H9 (cell line): ENCODE data around the gene TRMT1. TPM values are rescaled to one million over a fixed set of nuclear protein-coding genes. Genes with fewer than 3 reads are reported as not detected.
A peak's percentile ranks its signal among the peaks of the same experiment; 100 is the strongest.

Experiments used
- DNase-seq: peaks from one replicate; pipeline ENCODE4 v3.0.0-alpha.2; 2017
- H2AFZ ChIP-seq: one replicate; pipeline ENCODE4 v1.6.1; 2013; ENCODE audit warnings: mild to moderate bottlenecking, low read length, control low read depth, moderate library complexity
- H2AK5ac ChIP-seq: 2 replicates; pipeline ENCODE4 v1.6.1; 2013; ENCODE audit warnings: low read length, control low read depth, mixed read lengths; ENCODE audit not compliant: insufficient read length
- H2BK120ac ChIP-seq: one replicate; pipeline ENCODE4 v1.6.1; 2013; ENCODE audit warnings: low read depth, mild to moderate bottlenecking, low read length, control low read depth, inconsistent platforms; ENCODE audit not compliant: poor library complexity, severe bottlenecking
- H2BK12ac ChIP-seq: 2 replicates; pipeline ENCODE4 v1.6.1; 2013; ENCODE audit warnings: low read length, control low read depth, mixed read lengths, low read depth; ENCODE audit not compliant: insufficient read length
- H2BK15ac ChIP-seq: 2 replicates; pipeline ENCODE4 v1.6.1; 2013; ENCODE audit warnings: low read depth, low read length, control low read depth
- H2BK20ac ChIP-seq: one replicate; pipeline ENCODE4 v1.6.1; 2013; ENCODE audit warnings: low read depth, mild to moderate bottlenecking, low read length, control low read depth, inconsistent platforms; ENCODE audit not compliant: poor library complexity, severe bottlenecking
- H2BK5ac ChIP-seq: 2 replicates; pipeline ENCODE4 v1.6.1; 2013; ENCODE audit warnings: low read length, control low read depth, mixed read lengths; ENCODE audit not compliant: insufficient read length
- H3K14ac ChIP-seq: 2 replicates; pipeline ENCODE4 v1.6.1; 2013; ENCODE audit warnings: low read length, control low read depth; ENCODE audit not compliant: insufficient read depth
- H3K18ac ChIP-seq: 2 replicates; pipeline ENCODE4 v1.6.1; 2013; ENCODE audit warnings: low read depth, mild to moderate bottlenecking, mixed read lengths, low read length, control low read depth; ENCODE audit not compliant: insufficient read length
- H3K23ac ChIP-seq: 2 replicates; pipeline ENCODE4 v1.6.1; 2013; ENCODE audit warnings: low read length, control low read depth, mixed read lengths, low read depth; ENCODE audit not compliant: insufficient read length
- H3K23me2 ChIP-seq: 2 replicates; pipeline ENCODE4 v1.6.1; 2013; ENCODE audit warnings: low read depth, mild to moderate bottlenecking, mixed read lengths, low read length, control low read depth; ENCODE audit not compliant: insufficient read length, poor library complexity, severe bottlenecking
- H3K27ac ChIP-seq: 2 replicates; pipeline ENCODE4 v1.5.1; 2013; ENCODE audit warnings: low read length, control low read depth, mixed read lengths, low read depth; ENCODE audit not compliant: insufficient read length
- H3K27me3 ChIP-seq: 2 replicates; pipeline ENCODE4 v1.6.1; 2013; ENCODE audit warnings: low read length, control low read depth, inconsistent platforms; ENCODE audit not compliant: insufficient read depth
- H3K4ac ChIP-seq: 2 replicates; pipeline ENCODE4 v1.6.1; 2013; ENCODE audit warnings: low read depth, mild to moderate bottlenecking, control low read depth, inconsistent platforms, low read length, moderate library complexity
- H3K4me1 ChIP-seq: 2 replicates; pipeline ENCODE4 v1.6.1; 2013; ENCODE audit warnings: low read length, control low read depth, inconsistent platforms; ENCODE audit not compliant: insufficient read depth
- H3K4me2 ChIP-seq: 2 replicates; pipeline ENCODE4 v1.6.1; 2013; ENCODE audit warnings: low read length, control low read depth, mixed read lengths; ENCODE audit not compliant: insufficient read length, insufficient read depth
- H3K56ac ChIP-seq: 2 replicates; pipeline ENCODE4 v1.6.1; 2013; ENCODE audit warnings: low read depth, mild to moderate bottlenecking, mixed read lengths, low read length, control low read depth; ENCODE audit not compliant: insufficient read length
- H3K79me1 ChIP-seq: 2 replicates; pipeline ENCODE4 v1.6.1; 2013; ENCODE audit warnings: low read depth, mild to moderate bottlenecking, moderate library complexity, low read length, control low read depth, inconsistent platforms; ENCODE audit not compliant: insufficient read depth, poor library complexity, severe bottlenecking
- H3K79me2 ChIP-seq: 2 replicates; pipeline ENCODE4 v1.6.1; 2013; ENCODE audit warnings: low read length, control low read depth, inconsistent platforms; ENCODE audit not compliant: insufficient read depth
- H3K9ac ChIP-seq: 2 replicates; pipeline ENCODE4 v1.6.1; 2013; ENCODE audit warnings: low read length, control low read depth, mixed read lengths; ENCODE audit not compliant: insufficient read length; ENCODE audit errors: extremely low read depth
- H3K9me3 ChIP-seq: one replicate; pipeline ENCODE4 v1.6.1; 2013; ENCODE audit warnings: low read depth, low read length, inconsistent platforms; ENCODE audit not compliant: control insufficient read depth
- H3T11ph ChIP-seq: one replicate; pipeline ENCODE4 v1.6.1; 2013; ENCODE audit warnings: mild to moderate bottlenecking, low read length, control low read depth, inconsistent platforms
- H4K20me1 ChIP-seq: one replicate; pipeline ENCODE4 v1.6.1; 2013; ENCODE audit not compliant: control insufficient read depth, insufficient read length, insufficient read depth
- H4K5ac ChIP-seq: 2 replicates; pipeline ENCODE4 v1.6.1; 2013; ENCODE audit warnings: low read depth, mild to moderate bottlenecking, mixed read lengths, low read length, control low read depth; ENCODE audit not compliant: insufficient read length
- H4K8ac ChIP-seq: replicated peaks from 2 replicates; pipeline ENCODE4 v1.6.1; 2013; ENCODE audit warnings: low read length, control low read depth, mixed read lengths, low read depth; ENCODE audit not compliant: insufficient read length
- H4K91ac ChIP-seq: 2 replicates; pipeline ENCODE4 v1.6.1; 2013; ENCODE audit warnings: low read depth, mild to moderate bottlenecking, moderate library complexity, mixed read lengths, low read length, control low read depth; ENCODE audit not compliant: insufficient read length
- H3K27ac Mint-ChIP-seq, 3 experiments: 2 replicates in 2 of 3; 3 replicates in 1 of 3; pipeline ENCODE4 v1.8.0; 2020 to 2021; ENCODE audit warnings: mixed read lengths in 3 of 3, mild to moderate bottlenecking in 1 of 3, moderate library complexity in 1 of 3
- H3K27me3 Mint-ChIP-seq: 2 replicates; pipeline ENCODE4 v1.8.0; 2021; ENCODE audit warnings: low read depth, mild to moderate bottlenecking, moderate library complexity, mixed read lengths
- H3K36me3 Mint-ChIP-seq, 3 experiments: 2 replicates in 2 of 3; 3 replicates in 1 of 3; pipeline ENCODE4 v1.8.0; 2020 to 2021; ENCODE audit warnings: low read depth in 3 of 3, mixed read lengths in 3 of 3; ENCODE audit not compliant: insufficient read depth in 1 of 3
- H3K4me1 Mint-ChIP-seq, 2 experiments: 2 replicates each; pipeline ENCODE4 v1.8.0; 2020; ENCODE audit warnings: mixed read lengths in 2 of 2
- H3K4me3 Mint-ChIP-seq, 2 experiments: 2 replicates in 1 of 2; 3 replicates in 1 of 2; pipeline ENCODE4 v1.8.0; 2020 to 2021; ENCODE audit warnings: mild to moderate bottlenecking in 2 of 2, mixed read lengths in 2 of 2, moderate library complexity in 1 of 2
- H3K9me3 Mint-ChIP-seq, 2 experiments: 2 replicates in 1 of 2; 3 replicates in 1 of 2; pipeline ENCODE4 v1.8.0; 2020; ENCODE audit warnings: mild to moderate bottlenecking in 2 of 2, mixed read lengths in 2 of 2, moderate library complexity in 1 of 2
- CTCF ChIP-seq: fragments of 200-600 bp; sonication (generic); conservative IDR thresholded peaks from 3 replicates; pipeline ENCODE4 v1.8.0; 2021; ENCODE audit warnings: antibody characterized with exemption, mild to moderate bottlenecking
- WGBS: extraction: QIAGEN DNeasy Blood & Tissue Kit; methylation state at CpG from one replicate; pipeline ENCODE4 v1.1.7; 2013; ENCODE audit warnings: missing lambda C conversion rate, low lambda C conversion rate, mixed read lengths; ENCODE audit not compliant: insufficient read length; ENCODE audit errors: extremely low coverage; 5-methylcytosine and 5-hydroxymethylcytosine counted together
- total RNA-seq: library from RNA; stranded (reverse); gene quantifications from 2 replicates; pipeline ENCODE4 v1.2.1, GENCODE V29; 2021

TRMT1 gene
- total RNA-seq, 1 experiment from 2014 or later: 95.7 TPM

DNA sequence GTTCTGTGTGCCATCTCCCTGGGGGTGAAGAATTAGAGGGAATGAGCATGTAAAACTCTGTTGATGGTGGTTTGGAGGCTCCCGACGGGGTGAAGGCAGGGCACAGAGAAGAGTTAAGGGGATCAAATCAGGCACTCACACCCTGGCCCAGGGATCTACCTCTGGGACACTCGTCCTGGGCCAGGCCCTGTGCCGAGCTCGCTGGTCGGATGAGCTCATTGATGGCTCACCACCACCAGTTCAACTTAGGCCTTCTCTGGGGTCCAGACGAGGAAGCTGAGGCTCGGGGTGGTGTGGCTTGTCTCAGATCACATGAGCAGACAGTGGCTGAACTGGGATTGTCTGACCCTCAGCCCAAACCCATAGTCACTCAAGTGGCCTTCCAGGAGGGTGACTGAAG lies 3.1 kb upstream of the TRMT1 start:
- Histone ChIP-seq H3K14ac (no peak overlapping the region), H3K18ac (no peak overlapping the region), H2AK5ac (no peak overlapping the region), H3K27me3 (no peaks in the 10 kb centered on the region), H3K56ac (no peak overlapping the region), H3K4me2 (peak overlapping the region; percentile 69), H3K23me2 (peaks cover 11% of the 10 kb centered on the region), H4K8ac (no peak overlapping the region), H2BK120ac (no peak overlapping the region), H3K4ac (no peak overlapping the region), H4K20me1 (no peaks in the 10 kb centered on the region), H3K9me3 (no peaks in the 10 kb centered on the region), H3K23ac (no peak overlapping the region), H4K5ac (no peak overlapping the region), H2BK20ac (no peak overlapping the region), H3K79me1 (peaks cover 2% of the 10 kb centered on the region), H2BK12ac (no peak overlapping the region), H3K79me2 (peaks cover 61% of the 10 kb centered on the region), H2BK5ac (no peak overlapping the region), H2BK15ac (no peak overlapping the region), H3K9ac (no peak overlapping the region), H3K4me1 (peaks cover 11% of the 10 kb centered on the region; the same call in 1 of the 2 replicates), H4K91ac (no peak overlapping the region), H3T11ph (no peak overlapping the region), H3K27ac (no peak overlapping the region), H2AFZ (no peak overlapping the region)
- no peaks in the 10 kb centered on the region for H3K27me3 Mint-ChIP-seq
- peaks cover 0 to 1% of the 10 kb centered on the region in 2 experiments; a peak in 2 of 5 replicates for H3K9me3 Mint-ChIP-seq
- no CpG with 5 or more reads among the region's 8 CpGs for WGBS
- TF ChIP-seq CTCF: no peak
- peak overlapping the region; percentile 57 to 97 (median 87); a peak in 4 of 7 replicates for H3K27ac Mint-ChIP-seq
- peak; percentile 20 for DNase-seq
- H3K36me3 Mint-ChIP-seq: peaks cover 10 to 54% (median 43%) of the 10 kb centered on the region in 3 experiments; a peak in 6 of 7 replicates
- H3K4me1 Mint-ChIP-seq: peaks cover 52 to 56% of the 10 kb centered on the region in 2 experiments
- H3K4me3 Mint-ChIP-seq: peak overlapping the region; percentile 82 to 93
